M059J (cell line): ENCODE data around the gene ESCO1. TPM values are rescaled to one million over a fixed set of nuclear protein-coding genes. Genes with fewer than 3 reads are reported as not detected.
A peak's percentile ranks its signal among the peaks of the same experiment; 100 is the strongest.
"Not testable (repeated sequence)": the region's sequence is repeated elsewhere in the genome, so short reads cannot be mapped to it uniquely, and the experiment has no call there.

Experiments used
- DNase-seq: peaks from one replicate; pipeline ENCODE4 v3.0.0-alpha.2; 2012; ENCODE audit warnings: low read depth
- total RNA-seq: library from RNA; depleted of rRNA; stranded (reverse); fragments of >200 nt; shearing (Covaris generic); gene quantifications from 2 replicates; pipeline ENCODE4 v1.2.3, GENCODE V29; 2014; rRNA removed

The ESCO1 gene, protein sequence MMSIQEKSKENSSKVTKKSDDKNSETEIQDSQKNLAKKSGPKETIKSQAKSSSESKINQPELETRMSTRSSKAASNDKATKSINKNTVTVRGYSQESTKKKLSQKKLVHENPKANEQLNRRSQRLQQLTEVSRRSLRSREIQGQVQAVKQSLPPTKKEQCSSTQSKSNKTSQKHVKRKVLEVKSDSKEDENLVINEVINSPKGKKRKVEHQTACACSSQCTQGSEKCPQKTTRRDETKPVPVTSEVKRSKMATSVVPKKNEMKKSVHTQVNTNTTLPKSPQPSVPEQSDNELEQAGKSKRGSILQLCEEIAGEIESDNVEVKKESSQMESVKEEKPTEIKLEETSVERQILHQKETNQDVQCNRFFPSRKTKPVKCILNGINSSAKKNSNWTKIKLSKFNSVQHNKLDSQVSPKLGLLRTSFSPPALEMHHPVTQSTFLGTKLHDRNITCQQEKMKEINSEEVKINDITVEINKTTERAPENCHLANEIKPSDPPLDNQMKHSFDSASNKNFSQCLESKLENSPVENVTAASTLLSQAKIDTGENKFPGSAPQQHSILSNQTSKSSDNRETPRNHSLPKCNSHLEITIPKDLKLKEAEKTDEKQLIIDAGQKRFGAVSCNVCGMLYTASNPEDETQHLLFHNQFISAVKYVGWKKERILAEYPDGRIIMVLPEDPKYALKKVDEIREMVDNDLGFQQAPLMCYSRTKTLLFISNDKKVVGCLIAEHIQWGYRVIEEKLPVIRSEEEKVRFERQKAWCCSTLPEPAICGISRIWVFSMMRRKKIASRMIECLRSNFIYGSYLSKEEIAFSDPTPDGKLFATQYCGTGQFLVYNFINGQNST
- 10.7 and 15.0 TPM in 2 replicates for total RNA-seq

- DNase-seq, result peak; percentile 98
These were observed at the start of gene ESCO1 for GRCh38 chr18:21600526-21601410. Gene ESCO1, minus strand, starts transcription at chr18:21600704. Its CDS starts 25,861 bp downstream, at chr18:21574843.

DNA sequence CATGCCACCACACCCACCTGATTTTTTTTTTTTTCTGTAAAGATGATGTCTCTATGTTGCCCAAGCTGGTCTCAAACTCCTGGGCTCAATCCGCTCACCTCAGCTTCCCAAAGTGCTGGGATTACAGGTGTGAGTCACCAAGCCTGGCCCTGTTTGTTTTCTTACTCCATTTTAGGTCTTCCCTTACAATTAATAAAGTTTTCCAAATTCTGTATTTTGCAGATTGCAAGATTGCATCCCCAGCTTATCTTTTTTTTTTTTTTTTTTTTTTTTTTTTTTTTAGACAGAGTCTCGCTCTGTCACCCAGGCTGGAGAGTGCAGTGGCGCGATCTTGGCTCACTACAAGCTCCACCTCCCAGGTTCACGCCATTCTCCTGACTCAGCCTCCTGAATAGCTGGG, 39.9 kb upstream of the ESCO1 start:
- DNase-seq, result not testable (repeated sequence)

- DNase-seq, result no peak
These were observed 38.3 kb upstream of the ESCO1 start for GRCh38 chr18:21638822-21639221.

DNA sequence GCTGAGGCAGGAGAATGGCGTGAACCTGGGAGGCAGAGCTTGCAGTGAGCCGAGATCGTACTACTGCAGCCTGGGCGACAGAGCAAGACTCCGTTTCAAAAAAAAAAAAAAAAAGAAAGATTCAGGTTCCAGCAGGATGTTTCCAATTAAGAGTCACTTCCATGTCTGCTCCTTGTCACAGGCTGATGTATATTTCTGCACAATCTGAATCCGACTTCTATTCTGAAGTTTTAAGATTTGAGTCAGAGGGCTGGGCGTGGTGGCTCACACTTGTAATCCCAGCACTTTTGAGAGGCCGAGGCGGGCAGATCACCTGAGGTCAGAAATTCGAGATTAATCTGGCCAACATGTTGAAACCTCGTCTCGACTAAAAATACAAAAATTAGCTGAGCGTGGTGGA, 36.3 kb upstream of the ESCO1 start:
- peak; percentile 5 for DNase-seq

- no peak for DNase-seq
These were observed 34.2 kb upstream of the ESCO1 start for GRCh38 chr18:21634588-21635199.

GRCh38 chr18:21632393-21632792, 31.9 kb upstream of the ESCO1 start:
- DNase-seq, result peak; percentile 13

- no peak for DNase-seq
These were observed 28.8 kb upstream of the ESCO1 start for GRCh38 chr18:21629089-21629832.

GRCh38 chr18:21621640-21622039, 21.1 kb upstream of the ESCO1 start:
- DNase-seq, result not testable (repeated sequence)

- peak; percentile 91 for DNase-seq
These were observed 11.9 kb upstream of the ESCO1 start, which contains the start of gene SNRPD1 for GRCh38 chr18:21612125-21613039. Gene SNRPD1, plus strand, starts transcription at chr18:21612314. Its CDS starts 116 bp downstream, at chr18:21612430.

DNA sequence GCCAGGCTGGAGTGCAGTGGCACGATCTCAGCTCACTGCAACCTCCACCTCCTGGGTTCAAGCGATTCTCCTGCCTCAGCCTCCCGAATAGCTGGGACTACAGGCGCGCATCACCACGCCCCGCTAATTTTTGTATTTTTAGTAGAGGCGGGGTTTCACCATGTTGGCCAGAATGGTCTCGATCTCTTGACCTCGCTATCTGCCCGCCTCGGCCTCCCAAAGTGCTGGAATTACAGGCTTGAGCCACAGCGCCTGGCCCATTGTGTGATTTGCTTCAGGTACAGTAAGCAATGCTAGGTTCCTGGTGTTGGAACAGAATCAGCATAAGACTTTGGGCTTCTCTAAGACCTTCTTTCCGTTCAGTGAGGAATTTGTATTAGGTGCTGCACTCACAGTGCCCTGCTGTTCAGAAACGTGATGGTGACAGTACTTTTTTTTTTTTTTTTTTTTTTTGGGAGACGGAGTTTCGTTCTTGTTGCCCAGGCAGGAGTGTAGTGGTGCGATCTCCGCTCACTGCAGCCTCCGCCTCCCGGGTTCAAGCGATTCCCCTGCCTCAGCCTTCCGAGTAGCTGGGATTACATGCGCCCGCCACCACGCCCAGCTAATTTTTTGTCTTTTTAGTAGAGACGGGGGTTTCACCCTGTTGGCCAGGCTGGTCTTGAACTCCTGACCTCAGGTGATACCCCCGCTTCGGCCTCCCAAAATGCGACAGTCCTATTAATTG, 11.1 kb upstream of the ESCO1 start:
- DNase-seq, result peak; percentile 8

DNA sequence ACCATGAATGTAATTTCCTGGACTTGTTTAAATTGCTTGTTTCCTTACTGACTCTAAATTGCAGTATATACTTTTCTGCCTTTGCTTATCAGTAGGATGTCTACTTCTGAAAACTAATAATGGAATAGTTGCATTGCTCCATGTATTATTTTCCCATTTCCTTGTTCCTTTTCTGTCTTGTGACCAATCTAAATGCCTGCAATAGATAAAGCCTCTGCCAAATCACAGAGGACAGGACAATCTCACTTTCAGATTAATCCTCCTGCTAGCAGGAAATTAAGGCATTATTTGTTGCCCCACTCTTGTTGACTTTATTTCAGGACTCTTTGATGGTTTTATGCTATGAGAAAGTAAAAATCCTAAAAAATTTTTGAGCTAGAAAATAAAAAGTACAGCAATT, 4.7 kb upstream of the ESCO1 start:
- no peak for DNase-seq

DNA sequence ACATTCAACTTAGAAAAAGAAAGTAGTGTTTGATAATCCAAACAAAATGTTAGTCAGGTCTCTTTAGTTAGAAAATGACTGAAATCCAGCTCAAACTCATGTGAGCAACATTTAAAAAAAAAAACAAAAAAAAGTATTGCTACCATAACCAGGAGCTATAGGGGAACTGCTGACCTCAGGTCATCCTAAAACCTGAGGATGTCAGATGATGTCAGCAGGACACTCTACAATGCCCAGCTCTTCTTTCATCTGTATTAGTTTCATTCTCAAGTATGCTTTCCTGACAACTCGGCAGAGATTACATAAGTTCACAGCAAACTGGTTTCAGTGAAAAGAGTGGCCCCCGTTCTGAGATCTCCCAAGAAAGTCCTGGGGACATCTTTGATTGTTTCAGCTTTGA, 4.2 kb upstream of the ESCO1 start:
- DNase-seq, result no peak

DNA sequence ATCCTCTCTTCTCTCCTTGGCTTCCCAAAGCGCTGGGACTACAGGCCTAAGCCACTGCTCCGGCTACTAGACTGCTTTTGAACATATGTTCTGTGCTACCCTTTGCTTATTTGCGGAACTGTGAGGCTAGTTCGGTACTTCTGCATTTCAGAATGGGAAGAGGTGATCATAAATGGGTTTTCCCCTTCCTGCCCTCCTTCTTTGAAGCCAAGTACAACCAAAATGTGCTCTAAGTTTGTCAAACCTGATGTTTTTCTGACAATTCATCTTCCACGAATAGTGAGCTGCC, 1.7 kb upstream of the ESCO1 start:
- DNase-seq, result no peak

GRCh38 chr18:21599585-21600525, 649 bp downstream of the ESCO1 start:
- DNase-seq, result peak; percentile 5

DNA sequence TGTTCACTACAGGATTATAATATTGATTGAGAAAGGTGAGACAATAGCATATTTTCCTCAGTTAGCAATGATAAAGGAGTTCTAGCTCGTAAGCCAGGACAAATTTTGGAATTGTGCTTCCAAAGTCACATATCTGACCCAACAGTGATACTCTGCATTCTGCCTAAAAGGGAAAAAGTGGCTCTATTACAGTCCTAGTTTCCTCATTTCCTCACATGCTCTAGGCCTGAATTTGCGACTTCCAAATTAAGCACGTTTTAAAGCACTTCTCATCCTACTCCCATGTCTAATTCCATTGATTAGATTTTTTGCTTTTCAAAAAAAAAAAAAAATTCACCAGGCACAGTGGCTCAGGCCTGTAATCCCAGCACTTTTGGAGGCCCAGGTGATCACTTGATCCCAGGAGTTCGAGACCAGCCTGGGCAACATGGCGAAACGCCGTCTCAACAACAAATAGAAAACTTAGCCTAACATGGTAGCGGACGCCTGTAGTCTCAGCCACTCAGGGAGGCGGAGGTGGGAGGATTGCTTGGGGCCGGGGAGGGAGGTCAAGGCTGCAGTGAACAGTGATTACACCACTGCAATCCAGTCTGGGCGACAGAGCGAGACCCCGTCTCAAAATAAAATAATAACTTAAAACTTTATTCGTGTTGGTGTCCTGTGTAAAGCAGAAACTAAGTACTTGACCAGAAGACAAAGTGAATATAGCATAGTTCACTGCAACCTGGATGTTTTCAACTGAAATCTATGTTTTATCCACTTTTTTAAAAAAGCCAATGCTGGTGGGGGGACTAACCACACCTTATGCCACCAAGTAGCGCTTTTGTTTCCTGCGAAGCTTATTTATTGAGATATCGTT, 1.5 kb downstream of the ESCO1 start:
- DNase-seq, result no peak

DNA sequence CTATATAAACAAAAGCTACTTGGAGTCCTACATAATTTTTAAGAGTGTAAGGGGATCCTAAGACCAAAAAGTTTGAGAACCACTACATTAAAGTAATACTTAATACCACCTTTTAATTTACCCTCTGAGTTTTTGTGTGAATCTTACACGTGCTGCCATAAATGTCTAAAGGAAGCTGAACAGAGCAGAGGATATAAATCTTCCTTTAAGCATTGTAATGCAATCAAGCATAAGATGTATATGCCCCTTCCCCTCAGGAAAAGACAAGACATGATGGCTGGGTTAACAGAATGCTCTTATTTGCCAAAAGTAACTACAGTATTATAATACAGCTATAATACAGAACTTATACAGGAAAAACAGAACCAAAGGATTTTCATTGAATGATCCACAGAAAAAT, 2.9 kb downstream of the ESCO1 start:
- DNase-seq, result no peak
